Measurements from ENCODE around the gene L3MBTL2.

DNA sequence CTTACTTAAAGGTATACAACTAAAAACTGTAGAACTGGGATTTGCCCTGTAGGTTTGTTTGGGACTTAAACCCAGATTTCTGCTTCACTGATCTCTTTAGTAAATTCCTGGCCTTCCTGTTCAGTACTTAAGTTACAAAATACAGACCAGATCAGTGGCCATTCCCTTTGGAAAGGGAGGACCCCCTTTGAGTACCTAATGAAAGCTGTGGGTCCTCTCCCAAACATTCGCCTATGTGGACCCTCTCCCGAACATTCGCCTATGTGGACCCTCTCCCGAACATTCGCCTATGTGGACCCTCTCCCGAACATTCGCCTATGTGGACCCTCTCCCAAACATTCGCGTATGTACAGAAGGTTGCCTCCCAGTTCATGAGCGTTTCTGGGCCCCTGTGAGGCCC, 10.3 kb downstream of the L3MBTL2 start:
- TF ChIP-seq YY1 (IDR thresholded peaks at IDR 0.05) (no peak), CTCF (IDR thresholded peaks at IDR 0.05; ENCODE audit: low read depth, low read length, missing input control) (no peak), JUND (IDR thresholded peaks at IDR 0.05) (no peak), TAF1 (conservative IDR thresholded peaks at IDR 0.05) (no peak), RAD21 (IDR thresholded peaks at IDR 0.05) (no peak), FOXA1 (IDR thresholded peaks at IDR 0.05) (no peak), GABPA (IDR thresholded peaks at IDR 0.05 in 1 of 2, conservative IDR thresholded peaks at IDR 0.05 in 1 of 2) (no peak), NR2F2 (IDR thresholded peaks at IDR 0.05) (no peak), EGR1 (IDR thresholded peaks at IDR 0.05; ENCODE audit: low read depth in 2 of 2) (no peak)
- TF ChIP-seq, protein P1, sequence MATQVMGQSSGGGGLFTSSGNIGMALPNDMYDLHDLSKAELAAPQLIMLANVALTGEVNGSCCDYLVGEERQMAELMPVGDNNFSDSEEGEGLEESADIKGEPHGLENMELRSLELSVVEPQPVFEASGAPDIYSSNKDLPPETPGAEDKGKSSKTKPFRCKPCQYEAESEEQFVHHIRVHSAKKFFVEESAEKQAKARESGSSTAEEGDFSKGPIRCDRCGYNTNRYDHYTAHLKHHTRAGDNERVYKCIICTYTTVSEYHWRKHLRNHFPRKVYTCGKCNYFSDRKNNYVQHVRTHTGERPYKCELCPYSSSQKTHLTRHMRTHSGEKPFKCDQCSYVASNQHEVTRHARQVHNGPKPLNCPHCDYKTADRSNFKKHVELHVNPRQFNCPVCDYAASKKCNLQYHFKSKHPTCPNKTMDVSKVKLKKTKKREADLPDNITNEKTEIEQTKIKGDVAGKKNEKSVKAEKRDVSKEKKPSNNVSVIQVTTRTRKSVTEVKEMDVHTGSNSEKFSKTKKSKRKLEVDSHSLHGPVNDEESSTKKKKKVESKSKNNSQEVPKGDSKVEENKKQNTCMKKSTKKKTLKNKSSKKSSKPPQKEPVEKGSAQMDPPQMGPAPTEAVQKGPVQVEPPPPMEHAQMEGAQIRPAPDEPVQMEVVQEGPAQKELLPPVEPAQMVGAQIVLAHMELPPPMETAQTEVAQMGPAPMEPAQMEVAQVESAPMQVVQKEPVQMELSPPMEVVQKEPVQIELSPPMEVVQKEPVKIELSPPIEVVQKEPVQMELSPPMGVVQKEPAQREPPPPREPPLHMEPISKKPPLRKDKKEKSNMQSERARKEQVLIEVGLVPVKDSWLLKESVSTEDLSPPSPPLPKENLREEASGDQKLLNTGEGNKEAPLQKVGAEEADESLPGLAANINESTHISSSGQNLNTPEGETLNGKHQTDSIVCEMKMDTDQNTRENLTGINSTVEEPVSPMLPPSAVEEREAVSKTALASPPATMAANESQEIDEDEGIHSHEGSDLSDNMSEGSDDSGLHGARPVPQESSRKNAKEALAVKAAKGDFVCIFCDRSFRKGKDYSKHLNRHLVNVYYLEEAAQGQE (IDR thresholded peaks at IDR 0.05), result no peak
- TF ChIP-seq, protein P2, sequence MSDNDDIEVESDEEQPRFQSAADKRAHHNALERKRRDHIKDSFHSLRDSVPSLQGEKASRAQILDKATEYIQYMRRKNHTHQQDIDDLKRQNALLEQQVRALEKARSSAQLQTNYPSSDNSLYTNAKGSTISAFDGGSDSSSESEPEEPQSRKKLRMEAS (IDR thresholded peaks at IDR 0.05), result no peak
